GM18505 (cell line): Measurements from ENCODE around the gene ADGRG6.

ENCODE experiments used
- ATAC-seq: cut with Tn5 transposase; IDR thresholded peaks from one replicate; pipeline ENCODE4 v1.9.1; 2021; ENCODE audit not compliant: unreplicated experiment
- POLR2A ChIP-seq: IDR thresholded peaks from 4 replicates; pipeline ENCODE4 v1.6.1; 2011; ENCODE audit warnings: borderline replicate concordance; ENCODE audit not compliant: insufficient read depth, insufficient read length; ENCODE audit errors: extremely low read depth

Gene ADGRG6

GRCh38 chr6:142395768-142396231, 94.0 kb downstream of the ADGRG6 start:
- peak; percentile 99 for ATAC-seq
- TF ChIP-seq POLR2A, result no peak

GRCh38 chr6:142398353-142398752, 96.5 kb downstream of the ADGRG6 start:
- ATAC-seq, result no peak

GRCh38 chr6:142399739-142400138, 97.9 kb downstream of the ADGRG6 start:
- TF ChIP-seq POLR2A, result no peak
- no peak for ATAC-seq

More at GRCh38 chr6:142398353-142398752, 96.5 kb downstream of the ADGRG6 start:
- no peak for TF ChIP-seq POLR2A

GRCh38 chr6:142400495-142400894, 98.7 kb downstream of the ADGRG6 start:
- ATAC-seq, result no peak
- TF ChIP-seq POLR2A, result no peak

GRCh38 chr6:142401838-142402237, 100.0 kb downstream of the ADGRG6 start:
- ATAC-seq, result no peak
- TF ChIP-seq POLR2A, result no peak

- no peak for TF ChIP-seq POLR2A
- no peak for ATAC-seq
Measured at GRCh38 chr6:142404751-142405150, 102.9 kb downstream of the ADGRG6 start.

- no peak for ATAC-seq
- TF ChIP-seq POLR2A, result no peak
Measured at GRCh38 chr6:142406131-142406530, 104.3 kb downstream of the ADGRG6 start.

- ATAC-seq, result no peak
Measured at GRCh38 chr6:142407685-142408273, 106.0 kb downstream of the ADGRG6 start.

GRCh38 chr6:142408409-142408808, 106.6 kb downstream of the ADGRG6 start:
- no peak for TF ChIP-seq POLR2A
- no peak for ATAC-seq

More at GRCh38 chr6:142407685-142408273, 106.0 kb downstream of the ADGRG6 start:
- TF ChIP-seq POLR2A, result no peak

- no peak for ATAC-seq
- TF ChIP-seq POLR2A, result no peak
Measured at GRCh38 chr6:142409794-142410193, 108.0 kb downstream of the ADGRG6 start.

- ATAC-seq, result no peak
- no peak for TF ChIP-seq POLR2A
Measured at GRCh38 chr6:142411145-142411544, 109.3 kb downstream of the ADGRG6 start.

GRCh38 chr6:142412241-142412640, 110.4 kb downstream of the ADGRG6 start:
- no peak for TF ChIP-seq POLR2A
- ATAC-seq, result no peak

GRCh38 chr6:142412658-142413057, 110.9 kb downstream of the ADGRG6 start:
- no peak for TF ChIP-seq POLR2A
- no peak for ATAC-seq

- TF ChIP-seq POLR2A, result no peak
- no peak for ATAC-seq
Measured at GRCh38 chr6:142413111-142413510, 111.3 kb downstream of the ADGRG6 start.

- no peak for TF ChIP-seq POLR2A
- ATAC-seq, result no peak
Measured at GRCh38 chr6:142414462-142415250, 112.8 kb downstream of the ADGRG6 start.

- no peak for ATAC-seq
- TF ChIP-seq POLR2A, result no peak
Measured at GRCh38 chr6:142416179-142416578, 114.4 kb downstream of the ADGRG6 start.
